HG03066 (cell line): ENCODE data around the gene FAM221B.
A peak's percentile ranks its signal among the peaks of the same experiment; 100 is the strongest.

Experiments used
- ATAC-seq: cut with Tn5 transposase; IDR thresholded peaks from one replicate; pipeline ENCODE4 v1.9.1; 2021; ENCODE audit warnings: low read depth; ENCODE audit not compliant: unreplicated experiment

Gene FAM221B, protein sequence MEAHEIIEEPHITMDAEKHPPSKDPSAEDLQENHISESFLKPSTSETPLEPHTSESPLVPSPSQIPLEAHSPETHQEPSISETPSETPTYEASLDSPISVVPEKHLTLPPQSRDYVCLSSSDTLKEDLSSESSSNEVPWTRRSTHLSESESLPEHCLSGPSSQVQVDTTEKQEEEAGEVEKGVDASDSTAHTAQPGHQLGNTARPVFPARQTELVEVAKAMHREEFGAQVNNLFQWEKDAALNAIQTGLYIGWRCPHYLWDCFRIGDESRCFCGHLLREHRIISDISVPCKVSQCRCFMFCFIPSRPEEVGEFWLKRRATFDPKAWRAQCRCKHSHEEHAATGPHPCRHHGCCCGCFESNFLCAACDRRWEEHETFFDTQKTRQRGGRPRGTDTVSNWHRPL

DNA sequence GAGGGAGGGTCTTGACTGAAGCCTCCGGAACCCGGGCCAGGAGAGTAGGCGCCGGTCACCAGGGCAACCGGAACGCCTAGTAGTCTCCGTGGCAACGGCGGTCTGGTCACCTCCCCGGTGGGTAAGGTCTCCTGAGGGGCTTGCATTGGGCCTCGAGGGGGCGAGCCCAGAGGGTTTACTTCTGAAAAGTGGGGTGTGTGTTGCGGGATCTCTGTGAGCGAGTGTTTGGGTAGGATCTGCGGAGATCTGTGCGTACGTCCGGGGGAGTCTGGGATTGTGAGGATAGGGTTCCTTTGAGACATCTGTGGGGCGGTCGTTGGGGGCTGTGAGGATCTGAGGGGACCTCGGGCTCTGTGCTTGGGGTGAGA, at the start of gene FAM221B:
Gene FAM221B (minus strand): TSS at position 17 of the 368 bp plus-strand sequence. CDS start 2,571 bp downstream, outside the sequence.
- peak; percentile 3 for ATAC-seq

DNA sequence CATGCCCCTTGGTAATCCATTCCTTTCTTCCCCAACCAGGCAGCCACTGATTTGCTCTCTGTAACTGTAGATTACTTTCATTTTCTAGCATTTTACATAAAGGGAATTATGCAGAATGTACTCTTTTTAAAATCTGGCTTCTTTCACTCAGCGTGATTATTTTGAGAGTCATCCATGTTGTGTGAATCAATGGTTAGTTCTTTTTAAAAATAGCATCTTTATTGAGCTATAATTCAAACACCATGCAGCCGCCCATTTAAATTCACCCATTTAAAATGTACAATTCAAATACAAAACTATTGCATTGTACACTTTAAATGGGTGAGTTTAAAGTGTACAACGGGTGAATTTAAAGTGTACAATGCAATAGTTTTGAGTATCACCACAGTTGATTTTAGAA, 44.0 kb upstream of the FAM221B start:
- no peak for ATAC-seq

GRCh38 chr9:35871545-35871944, 43.0 kb upstream of the FAM221B start:
- no peak for ATAC-seq

- ATAC-seq: no peak
Measured at GRCh38 chr9:35870351-35870923, 41.9 kb upstream of the FAM221B start, which contains the start of gene OR13J1. TSS of gene OR13J1 (minus strand) at chr9:35870401. CDS start at chr9:35870401, 0 bp downstream.

DNA sequence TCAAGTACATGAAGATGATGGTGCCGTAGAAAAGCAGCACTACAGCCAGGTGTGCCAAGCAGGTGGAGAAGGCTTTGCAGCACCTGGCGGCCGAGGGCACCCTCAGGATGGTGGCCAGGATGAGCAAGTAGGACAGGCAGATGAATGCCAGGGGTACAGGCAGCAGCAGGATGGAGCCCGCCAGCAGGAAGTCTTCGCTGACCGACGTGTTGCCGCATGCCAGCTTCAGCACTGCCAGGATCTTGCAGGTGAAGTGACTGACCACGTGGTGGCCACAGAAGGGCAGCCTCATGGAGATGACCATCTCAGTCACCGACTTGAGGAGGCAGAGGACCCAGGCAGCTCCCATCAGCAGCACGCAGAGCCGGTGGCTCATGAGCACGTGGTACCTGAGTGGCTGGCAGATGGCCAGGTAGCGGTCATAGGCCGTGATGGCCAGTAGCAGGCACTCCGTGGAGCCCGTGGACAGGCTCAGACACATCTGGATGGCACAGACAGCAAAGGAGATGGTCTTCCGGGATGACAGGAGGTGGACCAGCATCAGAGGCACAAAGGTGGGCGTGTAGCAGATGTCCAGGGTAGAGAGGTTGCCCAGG, 41.2 kb upstream of the FAM221B start:
- ATAC-seq: no peak

DNA sequence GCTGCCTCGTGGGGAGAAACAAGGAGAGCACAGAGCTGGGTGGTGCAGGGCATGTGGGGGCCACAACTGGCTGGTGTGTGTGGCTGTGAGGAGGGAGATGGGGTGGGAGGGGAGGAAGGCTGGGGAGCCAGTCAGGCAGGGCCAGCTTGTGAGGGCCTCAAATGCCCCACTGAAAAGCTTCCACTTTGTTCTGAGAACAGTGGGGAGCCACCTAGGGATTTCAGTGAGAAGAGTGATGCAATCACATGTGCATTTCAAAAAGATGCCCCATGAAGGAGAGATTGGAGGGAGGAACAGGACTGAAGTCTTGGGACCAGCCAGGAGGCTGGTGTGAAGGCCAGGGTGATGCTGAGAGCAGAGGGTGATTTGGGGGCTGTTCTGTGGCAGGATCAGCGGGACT, 40.4 kb upstream of the FAM221B start:
- ATAC-seq: no peak

DNA sequence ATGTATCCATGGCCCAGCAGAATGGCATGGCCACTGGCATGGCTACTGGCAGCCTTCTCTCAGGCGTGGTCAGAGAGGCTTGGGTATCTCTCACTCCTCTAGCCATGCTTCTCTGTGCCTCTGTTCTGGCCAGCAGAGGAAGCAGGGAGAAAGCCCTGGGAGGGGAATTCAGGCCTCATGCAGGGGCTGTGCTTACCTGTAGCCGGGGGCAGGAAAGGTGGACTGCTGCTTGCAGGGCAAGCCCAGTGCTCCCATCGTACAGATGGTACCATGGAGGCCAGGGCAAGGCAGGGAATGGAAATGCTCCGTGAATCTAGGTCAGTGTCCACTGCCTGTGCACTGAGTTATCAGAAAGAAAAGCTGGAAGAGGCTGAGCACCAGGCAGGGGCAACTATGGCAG, 39.0 kb upstream of the FAM221B start:
- ATAC-seq: no peak

DNA sequence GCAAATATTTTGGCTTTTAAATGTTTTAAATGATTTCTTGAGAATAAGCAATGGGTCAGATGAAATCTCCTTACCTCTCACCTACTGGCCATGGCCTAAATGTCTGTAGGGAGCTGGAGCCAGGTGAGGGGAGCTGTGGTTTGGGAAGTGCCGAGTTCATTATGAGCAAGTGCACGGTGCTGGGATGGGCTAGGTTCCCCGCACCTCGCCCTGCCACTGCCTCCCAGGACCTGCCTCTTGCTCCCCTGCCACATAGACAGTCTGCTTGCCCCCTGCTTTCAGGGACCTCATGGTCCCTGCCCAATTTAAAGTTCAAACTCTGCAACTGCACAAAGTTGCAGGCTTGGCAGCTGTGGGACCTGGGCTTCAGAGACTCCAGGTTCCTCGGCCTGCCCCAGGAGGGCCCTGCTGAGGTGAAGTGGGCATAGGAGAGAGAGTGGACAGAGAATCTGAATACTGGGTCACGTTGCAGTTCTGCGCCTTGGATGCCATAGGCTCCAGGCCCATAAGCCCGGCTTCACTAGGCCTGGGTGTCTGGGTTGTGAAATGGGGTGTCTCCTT, 36.2 kb upstream of the FAM221B start:
- no peak for ATAC-seq

GRCh38 chr9:35863583-35863982, 35.1 kb upstream of the FAM221B start:
- ATAC-seq: no peak

- no peak for ATAC-seq
Measured at GRCh38 chr9:35862328-35862727, 33.8 kb upstream of the FAM221B start.

DNA sequence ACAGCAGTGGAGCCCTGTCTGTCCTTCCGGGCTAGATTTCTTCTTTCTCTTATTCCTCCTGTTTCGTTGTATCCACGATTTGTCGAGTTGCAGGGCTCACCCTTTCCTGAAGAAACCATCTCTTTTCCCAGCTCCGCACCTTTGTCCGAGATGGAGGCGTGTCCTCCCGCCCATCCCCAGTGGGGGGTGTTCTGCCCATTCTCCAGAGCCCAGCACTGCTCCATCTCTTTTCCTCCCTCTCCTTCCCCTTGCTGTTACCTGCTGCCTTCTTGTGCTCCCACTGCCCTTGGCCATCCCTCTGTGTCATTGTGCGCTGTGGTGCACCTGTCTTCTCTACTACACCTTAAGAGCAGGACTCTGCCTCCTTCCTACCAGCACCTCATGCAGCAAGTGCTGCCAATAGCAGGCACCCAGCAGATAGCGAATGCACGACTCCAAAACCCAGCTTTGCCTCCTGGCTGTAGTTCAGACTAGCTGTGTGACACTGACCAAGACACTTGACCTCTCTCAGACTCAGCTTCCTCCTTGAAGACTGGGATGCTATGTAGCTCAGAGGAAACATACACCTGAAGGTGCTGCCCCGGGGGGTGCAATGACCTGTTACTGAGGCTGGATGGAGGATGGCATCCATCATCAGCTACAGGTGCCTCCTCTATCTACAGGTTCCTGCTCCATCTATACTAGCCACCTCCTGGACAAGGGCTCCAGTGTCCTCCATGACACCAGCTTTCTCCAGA, 32.8 kb upstream of the FAM221B start:
- ATAC-seq: no peak

GRCh38 chr9:35859990-35860339, 31.4 kb upstream of the FAM221B start:
- no peak for ATAC-seq

DNA sequence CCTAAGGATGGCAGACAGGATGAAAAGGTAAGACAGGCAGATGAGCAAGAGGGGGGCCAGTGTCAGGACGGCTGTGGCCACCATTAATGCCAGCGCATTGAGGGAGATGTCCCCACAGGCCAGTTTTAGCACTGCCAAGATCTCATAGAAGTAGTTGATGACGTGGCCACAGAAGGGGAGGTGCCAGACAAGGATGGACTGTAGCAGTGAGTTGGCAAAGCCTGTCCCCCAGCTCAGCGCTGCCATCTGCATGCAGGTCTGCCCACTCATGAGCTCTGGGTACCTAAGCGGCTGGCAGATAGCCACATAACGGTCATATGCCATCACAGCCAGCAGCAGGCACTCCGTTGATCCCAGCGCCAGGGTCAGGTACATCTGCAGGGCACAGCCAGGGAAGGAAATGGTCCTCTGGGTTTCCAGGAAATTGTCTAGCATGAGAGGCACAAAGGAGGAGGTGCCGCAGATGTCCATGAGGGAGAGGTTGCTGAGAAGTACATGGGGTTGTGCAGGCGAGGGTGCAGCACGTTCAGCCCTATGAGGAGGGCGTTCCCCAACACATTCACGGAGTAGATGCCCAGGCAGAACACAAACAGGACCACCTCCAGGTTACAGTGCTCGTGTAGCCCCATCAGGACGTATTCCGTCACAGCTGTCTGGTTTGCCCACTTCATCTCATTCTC, 30.9 kb upstream of the FAM221B start:
- ATAC-seq: no peak

- ATAC-seq: no peak
Measured at GRCh38 chr9:35858458-35858857, 29.9 kb upstream of the FAM221B start.

DNA sequence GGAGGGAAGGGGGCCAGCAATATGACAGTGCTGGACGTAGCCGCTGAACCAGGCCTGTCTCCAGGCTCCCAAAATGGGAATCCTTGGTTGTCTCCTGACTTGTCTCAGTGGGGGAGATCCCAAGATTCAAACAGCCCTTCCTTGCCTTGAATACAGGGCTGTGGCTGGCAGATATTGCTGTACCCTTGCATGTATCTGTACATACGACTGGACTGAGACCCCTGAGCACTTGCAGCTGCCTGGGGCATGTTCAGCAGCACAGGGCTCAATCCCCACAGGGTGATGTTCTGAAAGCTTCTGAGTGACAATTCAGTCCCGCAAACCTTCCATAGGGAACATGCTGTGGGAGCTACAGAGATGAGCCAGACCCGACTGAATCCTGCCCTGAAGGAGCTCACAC, 28.4 kb upstream of the FAM221B start:
- ATAC-seq: no peak

DNA sequence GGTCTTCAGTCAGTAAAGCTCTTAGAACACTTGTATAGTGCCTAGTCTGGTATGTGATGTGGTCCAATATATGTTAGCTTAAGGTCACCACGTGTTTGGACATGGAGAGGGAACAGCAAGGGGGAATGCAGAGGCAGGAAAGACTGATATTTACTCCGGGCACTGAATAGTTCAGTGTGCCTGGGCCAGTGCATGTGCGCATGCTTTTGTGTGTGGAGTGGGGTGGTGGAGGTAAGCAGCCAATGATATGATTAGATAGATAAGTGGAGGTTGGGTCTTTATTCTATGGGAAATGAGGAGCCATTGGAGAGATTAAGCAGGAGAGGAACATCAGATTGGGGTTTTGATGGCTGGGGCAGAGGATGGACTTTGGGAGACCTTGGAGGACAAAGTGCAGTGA, 27.7 kb upstream of the FAM221B start:
- no peak for ATAC-seq

GRCh38 chr9:35854091-35854762, 25.7 kb upstream of the FAM221B start:
- ATAC-seq: no peak

DNA sequence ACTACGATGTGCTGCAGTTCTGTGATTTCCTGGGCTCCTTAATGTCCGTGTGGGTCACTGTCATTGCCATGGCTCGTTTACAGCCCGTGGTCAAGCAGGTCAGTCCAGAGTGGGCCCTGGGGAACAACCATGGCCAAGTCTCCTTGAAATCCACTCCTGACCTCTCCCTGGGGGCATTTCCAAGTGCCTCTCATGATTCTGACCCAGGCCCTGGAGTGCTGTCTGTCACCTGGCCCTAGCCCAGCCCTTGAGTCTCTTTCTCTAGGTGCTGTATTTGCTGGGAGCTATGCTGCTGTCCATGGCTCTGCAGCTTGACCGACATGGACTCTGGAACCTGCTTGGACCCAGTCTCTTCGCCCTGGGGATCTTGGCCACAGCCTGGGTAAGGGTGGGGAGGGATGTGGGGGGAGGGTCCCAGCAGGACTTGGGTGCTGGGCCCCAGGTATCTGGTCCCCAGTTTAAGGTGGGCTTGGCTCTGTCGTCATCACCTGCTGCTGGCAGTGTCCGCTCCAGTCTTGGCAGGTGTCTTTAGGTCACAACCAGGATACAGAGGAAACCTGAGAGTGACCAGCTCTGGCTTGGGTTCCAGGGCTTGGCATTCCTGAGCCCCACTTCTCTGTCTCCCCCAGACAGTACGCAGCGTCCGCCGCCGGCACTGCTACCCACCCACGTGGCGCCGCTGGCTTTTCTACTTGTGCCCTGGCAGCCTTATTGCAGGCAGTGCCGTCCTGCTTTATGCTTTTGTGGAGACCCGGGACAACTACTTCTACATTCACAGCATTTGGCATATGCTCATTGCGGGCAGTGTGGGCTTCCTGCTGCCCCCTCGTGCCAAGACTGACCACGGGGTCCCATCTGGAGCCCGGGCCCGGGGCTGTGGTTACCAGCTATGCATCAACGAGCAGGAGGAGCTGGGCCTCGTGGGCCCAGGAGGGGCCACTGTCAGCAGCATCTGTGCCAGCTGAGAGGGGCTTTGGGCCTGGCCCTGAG, 24.6 kb upstream of the FAM221B start:
- ATAC-seq: no peak
